Left ventricle myocardium superior (tissue), 1 donor: ENCODE measurements around the gene RBM39. TPM values are rescaled to one million over a fixed set of nuclear protein-coding genes. Genes with fewer than 3 reads are reported as not detected.
"Not testable (repeated sequence)": the region's sequence is repeated elsewhere in the genome, so short reads cannot be mapped to it uniquely, and the experiment has no call there.

Experiments
- ATAC-seq: fragments of 200-7000 bp; cut with Tn5 transposase; one replicate; pipeline ENCODE4 v1.9.1; 2020; ENCODE audit warnings: mild to moderate bottlenecking, moderate library complexity
- DNase-seq: peaks from one replicate; pipeline ENCODE4 v3.0.0-alpha.2; 2020
- intact Hi-C: fragments of 100-400 bp; cut with micrococcal nuclease; formaldehyde crosslinking; loops from one replicate; pipeline ENCODE4 v1.11.0; 2022
- total RNA-seq: library from RNA; stranded (reverse); fragmentation: NEBNext Ultra II Directional; extraction: Animal tissue kit (Norgen Biotek cat#: 25700); gene quantifications from one replicate; pipeline ENCODE4 v1.2.1, GENCODE V29; 2021
- donor health status: DM: no; HTN: yes; CAD: no; lungs with severe emphysema.

The RBM39 gene
- total RNA-seq, 1 donor from 2014 or later = 146 TPM

DNA sequence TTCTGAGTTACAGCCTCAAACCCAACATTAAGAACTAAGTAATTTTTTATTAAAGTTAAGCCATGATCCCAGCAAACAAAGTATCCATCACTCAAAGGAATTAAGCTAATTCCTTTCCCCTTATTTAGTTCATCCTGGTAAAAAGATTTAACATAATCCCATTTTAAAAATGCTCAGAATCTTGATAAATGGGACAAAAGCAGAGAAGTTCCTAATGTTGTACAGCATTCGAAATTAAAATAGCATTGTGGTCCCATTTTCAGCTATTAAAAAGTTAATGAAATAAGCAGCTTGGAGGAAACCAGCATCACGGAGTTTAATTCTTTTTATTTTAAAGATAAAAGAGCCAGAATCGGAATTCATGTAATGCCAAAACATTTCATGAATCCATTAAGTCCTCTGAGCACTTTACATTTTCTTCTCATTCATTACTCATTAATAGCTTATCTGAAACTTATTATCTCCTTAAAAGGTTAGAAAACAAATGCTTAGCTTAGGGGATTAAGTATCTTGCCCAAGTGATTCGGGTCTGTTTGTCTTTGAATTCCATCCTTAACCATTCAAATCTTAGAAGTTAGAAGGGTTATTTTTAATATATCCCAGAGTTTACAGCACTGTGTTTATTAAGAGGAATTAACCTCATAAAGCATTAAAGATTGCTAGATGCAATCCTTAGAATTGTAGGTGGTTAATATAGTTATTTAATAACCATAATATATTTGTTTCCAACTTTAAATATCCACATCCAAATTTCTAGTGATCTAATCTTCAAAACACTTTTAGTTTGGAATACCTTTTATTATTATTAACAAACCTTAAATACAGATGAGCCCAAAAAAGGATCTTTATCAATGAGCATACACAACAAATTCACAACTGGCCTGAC is 11.2 kb downstream of the RBM39 start:
- intact Hi-C loops = no loop called here
- ATAC-seq = no peak
- no peak for DNase-seq

DNA sequence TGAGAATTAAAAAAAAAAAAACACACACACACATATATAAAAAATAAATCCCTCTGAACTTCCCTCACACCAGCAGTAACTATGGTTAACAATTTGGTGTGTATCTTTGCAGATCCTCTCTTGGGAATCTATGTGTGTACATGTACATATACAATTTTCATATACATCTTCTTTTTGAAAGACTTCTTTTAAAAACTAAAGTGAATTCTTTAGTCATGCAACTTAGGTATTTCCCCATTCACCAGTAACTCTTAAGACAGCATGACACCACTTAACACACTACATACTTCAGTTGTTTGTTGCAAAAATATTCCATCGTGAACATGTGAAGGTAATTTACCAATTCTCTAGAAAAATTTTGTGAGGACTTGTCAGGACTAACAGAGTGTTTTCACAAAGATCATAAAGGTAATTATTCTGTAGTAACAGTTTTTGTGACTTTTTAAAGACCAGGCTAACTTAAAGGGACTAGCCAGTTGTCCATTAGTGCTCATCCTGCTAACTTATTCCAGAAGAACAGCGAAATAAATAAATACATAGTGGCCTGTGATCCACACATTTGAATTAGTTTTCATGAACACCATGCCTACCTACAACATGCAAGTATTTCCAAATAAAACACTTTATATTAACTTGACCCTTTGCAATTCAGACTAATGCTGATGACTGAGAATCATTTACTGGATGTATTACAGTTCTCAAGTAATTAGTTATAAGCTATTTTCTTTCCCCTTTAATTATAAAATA is 12.1 kb downstream of the RBM39 start:
- ATAC-seq (no peak), DNase-seq (no peak)
- intact Hi-C loops = no loop called here

DNA sequence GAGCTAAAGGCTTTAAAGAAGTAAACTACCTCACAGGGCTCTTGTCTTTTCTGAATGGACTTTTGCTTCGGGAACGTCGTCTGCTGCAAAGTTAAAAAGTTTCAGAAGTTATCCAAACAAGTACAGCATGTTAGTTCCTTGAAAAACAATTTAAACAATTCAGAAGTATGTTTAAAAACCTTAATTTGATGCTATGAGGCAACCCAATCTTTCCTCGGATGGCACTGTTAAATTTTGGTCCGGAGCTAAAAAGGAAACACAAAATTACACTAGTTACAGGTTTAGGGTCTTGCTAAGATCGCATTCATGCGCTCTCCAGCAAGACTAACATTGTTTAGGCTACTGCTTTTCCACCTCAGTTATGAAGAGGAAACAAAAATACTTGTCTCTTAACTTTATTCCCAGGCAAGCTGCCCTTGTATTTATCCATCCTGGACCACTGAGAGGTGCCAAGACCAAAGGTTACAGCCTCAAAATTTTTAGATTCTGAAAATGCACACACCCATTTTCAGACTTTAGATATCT is 12.7 kb downstream of the RBM39 start:
- ATAC-seq = no peak
- no peak for DNase-seq
- intact Hi-C loops = no loop called here

DNA sequence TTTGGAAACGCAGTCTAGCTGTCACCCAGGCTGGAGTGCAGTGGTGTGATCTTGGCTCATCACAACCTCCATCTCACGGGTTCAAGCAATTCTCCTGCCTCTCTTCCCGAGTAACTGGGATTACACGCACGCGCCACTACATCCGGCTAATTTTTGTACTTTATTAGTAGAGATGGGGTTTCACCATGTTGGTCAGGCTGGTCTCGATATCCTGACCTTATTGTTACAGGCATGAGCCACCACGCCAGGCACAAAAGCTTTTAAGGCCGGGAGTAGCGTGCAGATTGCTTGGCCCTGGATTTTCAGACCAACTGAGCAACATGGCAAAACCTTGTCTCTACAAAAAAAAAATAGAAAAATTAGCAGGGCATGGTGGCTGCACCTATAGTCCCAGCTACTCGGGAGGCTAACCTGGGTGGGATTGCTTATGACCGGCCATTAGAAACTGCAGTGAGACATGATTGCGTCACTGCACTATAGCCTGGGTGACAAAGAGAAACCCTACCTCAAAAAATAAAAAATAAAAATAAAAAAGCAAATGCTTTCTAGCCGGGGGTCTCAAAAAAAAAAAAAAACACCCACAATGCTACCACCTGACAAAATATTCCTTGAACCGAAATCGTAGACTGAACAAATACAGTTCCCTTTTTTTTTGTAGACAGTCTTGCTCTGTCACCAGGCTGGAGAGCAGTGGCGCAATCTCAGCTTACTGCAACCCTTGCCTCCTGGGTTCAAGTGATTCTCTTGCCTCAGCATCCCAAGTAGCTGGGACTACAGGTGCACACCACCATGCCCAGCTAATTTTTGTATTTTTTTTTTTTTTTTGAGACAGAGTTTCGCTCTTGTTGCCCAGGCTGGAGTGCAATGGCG is 15.0 kb downstream of the RBM39 start:
- no peak for DNase-seq
- intact Hi-C loops = no loop called here
- no peak for ATAC-seq

DNA sequence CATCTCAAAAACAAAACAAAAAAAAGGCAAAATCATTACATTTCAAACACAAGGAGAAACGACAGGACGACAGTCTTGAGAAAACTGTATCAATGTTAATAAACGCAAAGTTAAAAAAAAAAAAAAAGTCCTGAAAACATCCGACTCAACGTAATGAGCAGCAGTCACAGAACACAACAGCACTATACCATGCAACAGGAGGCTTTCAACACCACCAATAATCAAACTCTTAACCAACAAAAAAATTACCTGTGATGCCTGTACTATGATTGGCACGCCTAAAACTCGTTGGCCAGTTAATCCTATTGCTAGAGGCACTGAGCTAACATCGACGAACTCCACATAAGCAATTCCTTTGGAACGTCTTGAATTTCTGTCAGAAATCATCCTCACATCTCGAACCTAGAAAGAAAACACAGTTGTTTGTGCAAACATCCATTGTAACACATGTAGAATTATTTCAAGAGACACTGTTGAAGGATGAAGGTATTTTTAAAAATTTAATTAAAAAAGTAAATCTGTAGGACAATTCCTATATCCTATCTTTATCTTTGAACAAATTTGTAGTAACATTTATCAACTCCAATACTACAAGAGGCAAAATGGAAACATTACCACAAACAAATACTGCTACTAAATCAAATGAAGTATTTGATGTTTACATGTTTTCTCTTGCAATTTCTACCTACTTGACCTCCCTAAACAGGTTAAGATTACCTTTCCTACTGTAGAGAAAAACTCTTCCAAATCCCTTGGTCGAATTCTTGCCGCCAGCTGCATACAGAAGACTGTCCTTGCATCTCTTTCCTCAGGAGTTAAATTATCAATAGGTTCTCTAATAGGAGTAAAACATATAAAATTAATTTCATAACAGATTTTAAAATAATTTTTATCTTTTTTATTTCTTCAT is 17.5 kb downstream of the RBM39 start:
- ATAC-seq (no peak), DNase-seq (no peak)
- intact Hi-C loops = no loop called here

DNA sequence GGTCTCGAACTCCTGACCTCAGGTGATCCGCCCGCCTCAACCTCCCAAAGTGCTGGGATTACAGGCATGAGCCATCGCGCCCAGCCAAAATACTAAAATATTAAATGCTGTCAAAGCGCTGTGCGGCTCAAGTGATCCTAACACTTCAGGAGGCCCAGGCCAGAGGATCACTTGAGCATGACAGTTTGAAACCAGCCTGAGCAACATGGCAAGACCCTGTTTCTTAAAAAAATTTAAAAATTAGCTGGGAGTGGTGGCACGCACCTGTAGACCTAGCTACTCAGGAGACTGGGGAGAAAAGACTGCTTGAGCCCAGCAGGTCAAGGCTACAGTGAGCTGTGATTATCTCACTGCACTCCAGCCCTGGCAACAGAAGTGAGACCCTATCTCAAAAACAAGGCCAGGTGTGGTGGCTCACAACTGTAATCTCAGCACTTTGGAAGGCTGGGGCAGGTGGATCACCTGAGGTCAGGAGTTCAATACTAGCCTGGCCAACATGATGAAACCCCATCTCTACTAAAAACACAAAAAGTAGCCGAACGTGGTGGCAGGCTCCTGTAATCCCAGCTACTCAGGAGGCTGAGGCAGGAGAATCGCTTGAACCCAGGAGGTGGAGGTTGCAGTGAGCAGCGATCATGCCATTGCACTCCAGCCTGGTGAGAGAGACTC is 18.3 kb downstream of the RBM39 start:
- ATAC-seq, DNase-seq, intact Hi-C loops: not testable (repeated sequence)

DNA sequence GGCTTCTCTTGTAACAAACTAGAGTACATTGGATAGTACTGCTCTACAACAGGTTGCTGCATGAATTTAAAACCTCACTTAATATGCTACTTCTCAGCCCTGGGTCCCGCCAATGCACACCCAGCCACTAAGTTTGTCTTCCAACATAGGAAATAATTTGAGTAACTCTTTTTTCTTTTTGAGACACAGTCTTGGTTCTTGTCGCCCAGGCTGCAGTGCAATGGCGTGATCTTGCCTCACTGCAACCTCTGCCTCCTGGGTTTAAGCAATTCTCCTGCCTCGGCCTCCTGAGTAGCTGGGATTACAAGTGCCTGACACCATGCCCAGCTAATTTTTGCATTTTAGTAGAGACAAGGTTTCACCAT is 18.8 kb downstream of the RBM39 start:
- DNase-seq, intact Hi-C loops, ATAC-seq: not testable (repeated sequence)

DNA sequence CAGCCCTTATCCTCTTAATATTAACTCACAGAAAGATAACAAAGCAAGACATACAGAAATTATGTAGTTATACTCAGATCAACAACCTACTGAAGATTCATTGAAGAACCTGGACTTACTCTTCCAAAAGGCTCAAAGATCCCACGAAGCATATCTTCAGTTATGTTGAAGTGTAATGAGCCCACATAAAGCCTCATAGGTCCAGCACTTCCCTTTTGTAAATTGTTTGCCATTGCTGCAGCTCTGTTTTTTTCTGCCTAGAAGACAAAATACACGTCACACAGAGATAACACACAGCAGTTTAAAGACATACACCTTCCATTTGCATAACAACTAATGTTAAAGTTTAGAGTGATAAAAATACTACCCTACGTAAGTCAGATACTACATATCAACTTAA is 20.4 kb downstream of the RBM39 start:
- intact Hi-C loops = no loop called here
- no peak for ATAC-seq
- DNase-seq = no peak

DNA sequence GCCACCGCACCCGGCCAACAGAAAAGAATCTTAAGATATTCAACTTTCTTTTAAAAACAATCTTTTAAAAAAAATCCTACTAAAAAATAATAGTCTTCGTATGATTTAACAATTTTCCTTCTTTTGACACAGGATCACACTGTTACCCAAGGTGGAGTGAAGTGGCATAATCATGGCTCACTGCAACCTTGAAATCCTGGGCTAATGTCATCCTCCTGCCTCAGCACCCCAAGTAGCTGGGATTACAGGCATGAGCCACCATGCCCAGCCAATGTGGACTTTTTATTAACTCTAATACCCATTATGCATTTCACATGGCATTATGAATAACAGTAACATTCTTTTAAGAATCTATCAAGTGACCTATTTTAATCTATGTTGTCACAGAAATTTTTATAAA is 20.8 kb downstream of the RBM39 start:
- intact Hi-C loops = no loop called here
- ATAC-seq = no peak
- no peak for DNase-seq

DNA sequence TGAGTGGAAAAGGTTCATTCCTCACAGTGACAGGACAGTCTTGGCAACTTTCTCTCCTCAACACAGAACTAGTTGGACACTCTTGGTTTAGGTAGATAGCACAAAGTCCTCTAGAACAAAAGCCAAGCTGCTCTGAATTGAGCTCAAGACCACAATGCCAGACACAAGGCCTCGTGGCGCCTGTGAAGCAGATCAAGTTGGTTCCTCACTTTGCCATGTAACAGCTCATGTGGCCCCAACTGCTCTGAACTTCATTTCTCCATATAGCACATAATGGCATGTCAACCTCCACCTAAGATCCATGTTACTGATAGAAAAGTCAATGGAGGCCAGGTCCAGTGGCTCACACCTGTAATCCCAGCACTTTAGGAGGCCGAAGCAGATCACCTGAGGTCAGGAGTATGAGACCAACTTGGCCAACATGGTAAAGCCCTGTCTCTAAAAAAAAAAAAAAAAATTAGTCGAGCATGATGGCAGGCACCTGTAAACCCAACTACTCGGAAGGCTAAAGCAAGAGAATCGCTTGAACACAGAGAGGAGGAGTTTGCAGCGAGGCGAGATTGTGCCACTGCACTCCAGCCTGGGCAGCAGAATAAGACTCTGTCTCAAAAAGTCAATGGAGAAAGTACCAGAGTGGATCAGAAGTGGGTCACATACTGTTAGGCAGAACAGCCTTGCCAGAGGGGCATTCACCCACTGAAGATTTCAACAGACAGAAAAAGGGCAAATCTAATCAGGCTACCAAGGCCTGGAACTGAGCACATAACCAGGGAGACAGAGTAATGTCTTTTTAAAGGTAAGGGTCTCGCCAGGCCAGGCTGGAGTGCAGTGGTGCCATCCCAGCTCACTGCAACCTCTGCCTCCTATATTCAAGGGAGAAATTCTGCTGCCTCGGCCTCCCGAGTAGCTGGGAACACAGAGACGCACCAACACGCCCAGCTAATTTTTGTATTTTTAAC is 21.6 kb downstream of the RBM39 start:
- intact Hi-C loops = no loop called here
- DNase-seq = no peak
- ATAC-seq = no peak

DNA sequence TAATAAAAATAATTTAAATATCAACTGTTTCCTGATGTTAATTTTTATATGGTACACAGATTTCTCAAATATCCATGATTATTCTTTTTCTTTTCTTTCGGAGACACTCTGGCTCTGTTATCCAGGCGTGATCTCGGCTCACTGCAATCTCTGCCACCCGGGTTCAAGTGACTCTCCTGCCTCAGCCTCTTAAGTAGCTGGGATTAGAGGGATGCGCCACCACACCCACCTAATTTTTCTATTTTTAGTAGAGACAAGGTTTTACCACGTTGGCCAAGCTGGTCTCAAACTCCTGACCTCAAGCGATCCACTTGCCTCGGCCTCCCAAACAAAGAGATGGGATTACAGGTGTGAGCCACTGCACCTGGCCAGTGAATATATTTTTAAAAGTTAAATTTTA is 22.3 kb downstream of the RBM39 start:
- ATAC-seq (no peak), DNase-seq (no peak)
- intact Hi-C loops = no loop called here

DNA sequence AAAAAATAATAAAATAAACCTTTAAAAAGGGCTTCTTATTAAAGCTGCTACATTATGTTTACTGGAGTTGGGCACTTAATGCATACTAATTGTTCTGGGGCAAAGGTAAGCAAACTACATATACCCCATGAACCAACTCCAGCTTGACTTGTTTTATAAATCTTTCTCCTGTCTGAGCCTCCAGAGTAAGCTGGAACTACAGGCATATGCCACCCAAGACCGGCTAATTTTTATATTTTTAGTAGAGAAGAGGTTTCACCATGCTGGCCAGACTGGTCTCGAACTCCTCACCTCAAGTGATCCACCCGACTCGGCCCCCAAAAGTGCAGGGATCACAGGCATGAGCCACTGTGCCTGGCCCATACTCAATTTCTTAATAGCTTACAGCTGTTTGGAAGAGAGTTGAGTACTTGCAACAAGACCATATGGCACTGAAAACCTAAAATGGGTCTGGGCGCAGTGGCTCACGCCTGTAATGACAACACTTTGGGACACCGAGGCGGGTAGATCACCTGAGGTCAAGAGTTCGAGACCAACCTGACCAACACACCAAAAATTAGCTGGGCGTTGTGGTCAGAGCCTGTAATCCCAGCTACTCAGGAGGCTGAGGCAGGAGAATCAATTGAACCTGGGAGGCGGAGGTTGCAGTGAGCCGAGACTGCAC is 23.0 kb downstream of the RBM39 start:
- intact Hi-C loops = no loop called here

DNA sequence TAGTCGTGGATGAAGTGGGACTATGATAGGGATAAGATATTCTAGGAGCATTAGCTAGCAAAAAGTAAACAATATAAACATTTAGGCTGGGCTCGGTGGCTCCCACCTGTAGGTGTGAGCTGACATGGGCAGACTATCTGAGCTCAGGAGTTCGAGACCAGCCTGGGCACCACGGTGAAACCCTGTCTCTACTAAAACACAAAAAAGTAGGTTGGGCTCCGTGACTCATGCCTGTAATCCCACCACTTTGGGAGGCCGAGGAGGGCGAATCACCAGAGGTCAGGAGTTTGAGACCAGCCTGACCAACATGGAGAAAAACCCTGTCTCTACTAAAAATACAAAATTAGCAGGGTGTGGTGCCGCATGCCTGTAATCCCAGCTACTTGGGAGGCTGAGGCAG is 23.7 kb downstream of the RBM39 start:
- DNase-seq, ATAC-seq, intact Hi-C loops: not testable (repeated sequence)

More for the DNA sequence above, 23.0 kb downstream of the RBM39 start:
- no peak for DNase-seq
- ATAC-seq = no peak

DNA sequence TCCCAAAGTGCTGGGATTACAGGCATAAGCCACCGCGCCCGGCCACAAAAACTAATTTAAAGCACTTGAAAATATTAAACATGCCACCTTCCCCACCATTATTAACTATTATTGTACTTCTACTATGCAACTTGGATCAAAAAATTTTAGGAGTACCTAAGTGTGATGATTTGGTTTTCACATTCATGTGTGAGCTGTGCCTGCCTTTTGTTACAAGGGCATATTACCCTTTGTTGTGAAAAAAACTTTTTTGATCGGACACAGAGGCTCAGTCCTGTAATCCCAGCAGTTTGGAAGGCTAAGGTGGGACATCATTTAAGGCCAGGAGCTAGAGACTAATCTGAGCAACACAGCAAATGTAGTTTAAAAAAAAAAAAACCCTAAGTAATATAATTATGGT is 25.7 kb downstream of the RBM39 start:
- DNase-seq (no peak), ATAC-seq (no peak)
- intact Hi-C loops = no loop called here

DNA sequence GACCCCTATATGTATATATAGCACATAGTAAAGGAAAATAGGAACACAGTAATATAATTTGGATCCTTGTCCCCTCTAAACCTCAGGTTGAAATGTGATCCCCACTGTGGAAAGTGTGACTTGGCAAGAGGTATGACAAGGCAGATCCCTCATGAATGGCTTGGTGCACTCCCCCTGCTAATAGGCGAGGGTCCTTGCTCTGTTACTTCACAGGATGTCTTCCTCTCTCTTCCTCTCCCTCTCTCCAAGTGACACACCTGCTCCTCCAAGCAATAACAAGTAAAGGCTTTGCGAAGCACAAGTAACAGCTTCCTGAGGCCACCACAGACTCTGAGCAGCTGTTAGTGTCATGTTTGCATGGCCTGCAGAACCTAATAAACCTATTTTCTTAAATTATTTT is 26.4 kb downstream of the RBM39 start:
- ATAC-seq = no peak
- intact Hi-C loops = no loop called here

DNA sequence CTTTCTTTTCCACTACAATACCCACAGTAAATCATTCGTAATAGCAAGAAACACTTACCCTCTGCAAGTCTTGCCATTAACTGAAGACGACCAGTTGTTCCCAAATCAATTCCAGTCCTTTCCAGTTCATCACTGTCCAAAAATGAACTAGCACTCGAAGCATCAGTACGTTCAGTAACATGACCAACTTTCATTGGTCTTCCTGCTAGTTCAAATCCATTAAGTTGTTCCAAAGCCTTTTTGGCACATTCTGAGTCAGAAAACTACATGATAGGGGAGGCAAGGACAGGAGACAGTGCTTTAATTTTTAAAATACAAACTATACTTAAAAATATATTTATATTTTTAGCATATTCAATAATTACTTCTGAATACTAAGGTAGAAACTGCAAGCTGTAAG is 27.9 kb downstream of the RBM39 start:
- intact Hi-C loops = no loop called here
- ATAC-seq = no peak
- no peak for DNase-seq

More for the DNA sequence above, 26.4 kb downstream of the RBM39 start:
- no peak for DNase-seq
